H1 (cell line): ENCODE measurements around the gene CNNM2. TPM values are rescaled to one million over a fixed set of nuclear protein-coding genes. Genes with fewer than 3 reads are reported as not detected.

ENCODE experiments used
- CHD7 ChIP-seq: fragments of 300-600 bp; sonication (generic); IDR thresholded peaks from 2 replicates; pipeline ENCODE4 v1.7.1; 2012; ENCODE audit warnings: low read length, moderate library complexity, mild to moderate bottlenecking, inconsistent platforms; ENCODE audit not compliant: insufficient replicate concordance
- polyA plus RNA-seq, 7 experiments: library from polyadenylated mRNA; depleted of rRNA in 3 of 7; stranded (reverse) in 5 of 7; unstranded in 2 of 7; fragments of >200 nt in 5 of 7; fragments of 200-250 nt in 2 of 7; gene quantifications; 1 replicate in 5 of 7; 2 replicates in 1 of 7; 4 replicates in 1 of 7; pipeline versions ENCODE4 v1.2.1 to v1.2.3, GENCODE V29; 2011 to 2013; ENCODE audit warnings: missing spikeins in 2 of 7, mixed read lengths in 2 of 7
- total RNA-seq: library from RNA; stranded (reverse); fragmentation: NEBNext Ultra II Directional; extraction: Animal tissue kit (Norgen Biotek cat#: 25700); gene quantifications from 2 replicates; pipeline ENCODE4 v1.2.1, GENCODE V29; 2021

The CNNM2 gene
- total and polyA plus RNA-seq, 2 of the 8 experiments (the other 6 are each of a cell fraction or from before 2014, with no cell fraction given) = 7.3 to 23.6 TPM

- TF ChIP-seq CHD7 = no peak
- TF ChIP-seq, all 59 proteins: peak for 0
Measured at GRCh38 chr10:102949916-102950315, 31.8 kb downstream of the CNNM2 start (continued).
